Karpas-422 (cell line): Measurements from ENCODE around the gene CAMKMT. TPM values are rescaled to one million over a fixed set of nuclear protein-coding genes. Genes with fewer than 3 reads are reported as not detected.

Experiments
- DNase-seq: peaks from one replicate; pipeline ENCODE4 v3.0.0-alpha.2; 2015
- H2AFZ ChIP-seq: fragments of 200-600 bp; sonication (generic); 2 replicates; pipeline ENCODE4 v1.6.1; 2014; ENCODE audit warnings: antibody characterized with exemption, low read length, mixed read lengths
- H3K27ac ChIP-seq: fragments of 200-600 bp; sonication (generic); 2 replicates; pipeline ENCODE4 v1.5.1; 2014; ENCODE audit warnings: mild to moderate bottlenecking, low read length, moderate library complexity
- H3K27me3 ChIP-seq: fragments of 200-600 bp; sonication (generic); 2 replicates; pipeline ENCODE4 v1.6.1; 2014; ENCODE audit warnings: low read length, mixed read lengths
- H3K36me3 ChIP-seq: fragments of 200-600 bp; sonication (generic); 2 replicates; pipeline ENCODE4 v1.6.1; 2014; ENCODE audit warnings: low read length, mixed read lengths; ENCODE audit not compliant: insufficient read depth
- H3K4me1 ChIP-seq: fragments of 200-600 bp; sonication (generic); 2 replicates; pipeline ENCODE4 v1.6.1; 2014; ENCODE audit warnings: mild to moderate bottlenecking, low read length, mixed read lengths
- H3K4me2 ChIP-seq: fragments of 200-600 bp; sonication (generic); 2 replicates; pipeline ENCODE4 v1.6.1; 2014; ENCODE audit warnings: low read length, low read depth, mild to moderate bottlenecking; ENCODE audit not compliant: poor library complexity, severe bottlenecking
- H3K4me3 ChIP-seq: fragments of 200-600 bp; sonication (generic); 2 replicates; pipeline ENCODE4 v1.5.1; 2014; ENCODE audit warnings: mild to moderate bottlenecking, antibody characterized with exemption, low read length, mixed read lengths
- H3K79me2 ChIP-seq: fragments of 200-600 bp; sonication (generic); 2 replicates; pipeline ENCODE4 v1.6.1; 2014; ENCODE audit warnings: mild to moderate bottlenecking, low read length, mixed read lengths
- H3K9ac ChIP-seq: fragments of 200-600 bp; sonication (generic); 2 replicates; pipeline ENCODE4 v1.6.0; 2014; ENCODE audit warnings: low read length
- H3K9me2 ChIP-seq: fragments of 200-600 bp; sonication (generic), shearing (Covaris generic); replicated peaks from 2 replicates; pipeline ENCODE4 v1.6.0; 2014; ENCODE audit warnings: mild to moderate bottlenecking, low read length, moderate library complexity; ENCODE audit not compliant: insufficient read depth
- H3K9me3 ChIP-seq: fragments of 300-700, 200-600 bp; sonication (generic); 2 replicates; pipeline ENCODE4 v1.6.1; 2014; ENCODE audit warnings: low read length, mixed read lengths
- H4K20me1 ChIP-seq: fragments of 200-600 bp; sonication (generic); 2 replicates; pipeline ENCODE4 v1.6.1; 2014; ENCODE audit warnings: mild to moderate bottlenecking, antibody characterized with exemption, low read length, low read depth; ENCODE audit not compliant: insufficient read depth
- total RNA-seq: library from RNA; depleted of rRNA; stranded (reverse); fragments of >200 nt; shearing (Covaris generic); gene quantifications from 2 replicates; pipeline ENCODE4 v1.2.3, GENCODE V29; 2014; ENCODE audit warnings: low replicate concordance

The CAMKMT gene
- total RNA-seq, 1 experiment from 2014 or later: 30.8 TPM

GRCh38 chr2:44778221-44778654, 416.5 kb downstream of the CAMKMT start:
- Histone ChIP-seq H3K9me2 (no peaks in the 10 kb centered on the region), H3K27ac (peak overlapping the region; percentile 64), H3K79me2 (no peaks in the 10 kb centered on the region), H2AFZ (peak overlapping the region; percentile 71; the same call in 1 of the 2 replicates), H3K27me3 (no peaks in the 10 kb centered on the region), H3K4me3 (peak overlapping the region; percentile 58), H4K20me1 (no peaks in the 10 kb centered on the region), H3K36me3 (peaks cover 2% of the 10 kb centered on the region; the same call in 1 of the 2 replicates), H3K4me1 (peaks cover 35% of the 10 kb centered on the region), H3K4me2 (peak overlapping the region; percentile 86), H3K9ac (peak overlapping the region; percentile 55), H3K9me3 (no peaks in the 10 kb centered on the region; the same call in 1 of the 2 replicates)
- DNase-seq: peak; percentile 49

- peak overlapping the region; percentile 64 for H3K27ac ChIP-seq
- peak overlapping the region; percentile 58 for H3K4me3 ChIP-seq
- H3K9ac ChIP-seq: peak overlapping the region; percentile 55
- peak; percentile 92 for DNase-seq
- no peaks in the 10 kb centered on the region; the same call in 1 of the 2 replicates for H3K9me3 ChIP-seq
- H2AFZ ChIP-seq: peak overlapping the region; percentile 71; the same call in 1 of the 2 replicates
- peak overlapping the region; percentile 86 for H3K4me2 ChIP-seq
- H3K79me2 ChIP-seq: no peaks in the 10 kb centered on the region
- H3K4me1 ChIP-seq: peaks cover 32% of the 10 kb centered on the region
- H4K20me1 ChIP-seq: no peaks in the 10 kb centered on the region
- no peaks in the 10 kb centered on the region for H3K27me3 ChIP-seq
- H3K9me2 ChIP-seq: no peaks in the 10 kb centered on the region
- H3K36me3 ChIP-seq: peaks cover 2% of the 10 kb centered on the region; the same call in 1 of the 2 replicates
Measured at GRCh38 chr2:44778671-44779476, 417.1 kb downstream of the CAMKMT start.

- Histone ChIP-seq H3K9me2 (no peaks in the 10 kb centered on the region), H3K4me3 (no peak overlapping the region), H3K4me1 (peaks cover 32% of the 10 kb centered on the region), H3K79me2 (no peaks in the 10 kb centered on the region), H3K36me3 (peaks cover 2% of the 10 kb centered on the region; the same call in 1 of the 2 replicates), H3K4me2 (no peak overlapping the region), H3K27me3 (no peaks in the 10 kb centered on the region), H4K20me1 (no peaks in the 10 kb centered on the region), H3K27ac (no peak overlapping the region), H3K9me3 (no peaks in the 10 kb centered on the region; the same call in 1 of the 2 replicates), H3K9ac (no peak overlapping the region), H2AFZ (no peak overlapping the region)
- no peak for DNase-seq
Measured at GRCh38 chr2:44779793-44780192, 418.0 kb downstream of the CAMKMT start.

GRCh38 chr2:44780406-44780805, 418.7 kb downstream of the CAMKMT start:
- H3K36me3 ChIP-seq: peaks cover 2% of the 10 kb centered on the region; the same call in 1 of the 2 replicates
- no peak for DNase-seq

GRCh38 chr2:44785433-44785832, 423.7 kb downstream of the CAMKMT start:
- no peaks in the 10 kb centered on the region for H3K36me3 ChIP-seq
- H4K20me1 ChIP-seq: no peaks in the 10 kb centered on the region
- no peaks in the 10 kb centered on the region for H3K4me1 ChIP-seq
- no peak overlapping the region for H3K27ac ChIP-seq
- DNase-seq: no peak
- no peak overlapping the region for H2AFZ ChIP-seq
- H3K9ac ChIP-seq: no peak overlapping the region
- no peaks in the 10 kb centered on the region for H3K79me2 ChIP-seq
- H3K4me3 ChIP-seq: no peak overlapping the region
- no peaks in the 10 kb centered on the region for H3K27me3 ChIP-seq
- no peaks in the 10 kb centered on the region; the same call in 1 of the 2 replicates for H3K9me3 ChIP-seq
- H3K4me2 ChIP-seq: no peak overlapping the region
- H3K9me2 ChIP-seq: no peaks in the 10 kb centered on the region

More at GRCh38 chr2:44780406-44780805, 418.7 kb downstream of the CAMKMT start:
- H3K4me2 ChIP-seq: no peak overlapping the region
- no peak overlapping the region for H3K9ac ChIP-seq
- no peaks in the 10 kb centered on the region; the same call in 1 of the 2 replicates for H3K9me3 ChIP-seq
- no peak overlapping the region for H3K27ac ChIP-seq
- H3K4me3 ChIP-seq: no peak overlapping the region
- H3K4me1 ChIP-seq: peaks cover 32% of the 10 kb centered on the region
- no peaks in the 10 kb centered on the region for H3K79me2 ChIP-seq
- no peaks in the 10 kb centered on the region for H3K9me2 ChIP-seq
- no peaks in the 10 kb centered on the region for H4K20me1 ChIP-seq
- H3K27me3 ChIP-seq: no peaks in the 10 kb centered on the region
- no peak overlapping the region for H2AFZ ChIP-seq

GRCh38 chr2:44786045-44786816, 424.5 kb downstream of the CAMKMT start:
- H3K4me2 ChIP-seq: no peak overlapping the region
- H2AFZ ChIP-seq: no peak overlapping the region
- H3K36me3 ChIP-seq: no peaks in the 10 kb centered on the region
- no peaks in the 10 kb centered on the region for H3K9me3 ChIP-seq
- H3K4me1 ChIP-seq: no peaks in the 10 kb centered on the region
- H3K9ac ChIP-seq: no peak overlapping the region
- H3K27me3 ChIP-seq: no peaks in the 10 kb centered on the region
- no peak overlapping the region for H3K4me3 ChIP-seq
- no peak for DNase-seq
- H3K79me2 ChIP-seq: no peaks in the 10 kb centered on the region
- H4K20me1 ChIP-seq: no peaks in the 10 kb centered on the region
- H3K27ac ChIP-seq: no peak overlapping the region
- H3K9me2 ChIP-seq: no peaks in the 10 kb centered on the region

- Histone ChIP-seq H3K9me3 (no peaks in the 10 kb centered on the region), H3K4me1 (no peaks in the 10 kb centered on the region), H3K4me3 (no peak overlapping the region), H3K9ac (no peak overlapping the region), H3K36me3 (no peaks in the 10 kb centered on the region), H2AFZ (no peak overlapping the region), H3K79me2 (no peaks in the 10 kb centered on the region), H3K4me2 (no peak overlapping the region), H3K27me3 (no peaks in the 10 kb centered on the region), H3K27ac (no peak overlapping the region), H3K9me2 (no peaks in the 10 kb centered on the region), H4K20me1 (no peaks in the 10 kb centered on the region)
- DNase-seq: no peak
Measured at GRCh38 chr2:44786817-44787214, 425.1 kb downstream of the CAMKMT start.

GRCh38 chr2:44787663-44788062, 425.9 kb downstream of the CAMKMT start:
- H3K9me2 ChIP-seq: no peaks in the 10 kb centered on the region
- no peak overlapping the region for H3K4me3 ChIP-seq
- H3K27ac ChIP-seq: no peak overlapping the region
- H3K79me2 ChIP-seq: no peaks in the 10 kb centered on the region
- H3K36me3 ChIP-seq: no peaks in the 10 kb centered on the region
- H3K27me3 ChIP-seq: no peaks in the 10 kb centered on the region
- H3K4me2 ChIP-seq: no peak overlapping the region
- H3K9me3 ChIP-seq: no peaks in the 10 kb centered on the region
- DNase-seq: no peak
- no peaks in the 10 kb centered on the region for H3K4me1 ChIP-seq
- H2AFZ ChIP-seq: no peak overlapping the region
- H3K9ac ChIP-seq: no peak overlapping the region
- no peaks in the 10 kb centered on the region for H4K20me1 ChIP-seq
